K562 (cell line): Measurements from ENCODE around the gene ZNF598. TPM values are rescaled to one million over a fixed set of nuclear protein-coding genes. Genes with fewer than 3 reads are reported as not detected.

Experiments
- BCOR ChIP-seq: fragments of 450-650 bp; IDR thresholded peaks from 2 replicates; pipeline ENCODE4 v1.6.1; 2016
- BDP1 ChIP-seq: IDR thresholded peaks from 3 replicates; pipeline ENCODE4 v1.6.1; 2011; ENCODE audit not compliant: insufficient read length, insufficient read depth
- CXXC5 ChIP-seq: fragments of 250-450 bp; sonication (Bioruptor Pico); IDR thresholded peaks from 2 replicates; pipeline ENCODE4 v1.8.0; 2022; ENCODE audit warnings: inconsistent platforms, mild to moderate bottlenecking, moderate library complexity
- EGR1 ChIP-seq: fragments of 450-650 bp; conservative IDR thresholded peaks from 2 replicates; pipeline ENCODE4 v1.6.1; 2017; ENCODE audit warnings: mild to moderate bottlenecking
- GTF2F1 ChIP-seq: IDR thresholded peaks from 2 replicates; pipeline ENCODE4 v1.6.1; 2011; ENCODE audit warnings: low read depth, low read length, improper control_type of control experiment
- JUND ChIP-seq, 2 experiments: IDR thresholded peaks; 2 replicates in 1 of 2; 3 replicates in 1 of 2; pipeline ENCODE4 v1.6.1; 2011; ENCODE audit warnings: borderline replicate concordance in 2 of 2, low read depth in 2 of 2, low read length in 2 of 2, improper control_type of control experiment in 1 of 2, missing biosample characterization in 1 of 2, missing genetic modification characterization in 1 of 2, missing genetic modification reagents in 1 of 2
- KAT7 ChIP-seq: sonication (generic); formaldehyde crosslinking; IDR thresholded peaks from 2 replicates; pipeline ENCODE4 v1.8.0; 2022; ENCODE audit warnings: missing genetic modification reagents, mild to moderate bottlenecking, borderline replicate concordance
- NFE2 ChIP-seq: IDR thresholded peaks from 2 replicates; pipeline ENCODE4 v1.6.1; 2014; ENCODE audit warnings: antibody characterized with exemption, low read depth
- PHTF2 ChIP-seq: fragments of 250-450 bp; sonication (Bioruptor Pico); IDR thresholded peaks from 2 replicates; pipeline ENCODE4 v1.5.0; 2021; ENCODE audit warnings: mild to moderate bottlenecking
- PKNOX1 ChIP-seq: fragments of 450-650 bp; IDR thresholded peaks from 2 replicates; pipeline ENCODE4 v1.6.1; 2016
- RBFOX2 ChIP-seq: fragments of 200-400 bp; formaldehyde crosslinking; IDR thresholded peaks from 2 replicates; pipeline ENCODE4 v1.6.1; 2017; ENCODE audit warnings: low read depth, mild to moderate bottlenecking, low read length, moderate library complexity
- SRSF1 ChIP-seq: fragments of 200-400 bp; formaldehyde crosslinking; IDR thresholded peaks from 2 replicates; pipeline ENCODE4 v1.6.1; 2017; ENCODE audit warnings: mild to moderate bottlenecking, low read depth, low read length, moderate library complexity
- YBX1 ChIP-seq: fragments of 450-650 bp; IDR thresholded peaks from 2 replicates; pipeline ENCODE4 v1.7.1; 2016; ENCODE audit warnings: mild to moderate bottlenecking
- ZMIZ1 ChIP-seq, 2 experiments: fragments of 150-350 bp in 1 of 2; IDR thresholded peaks; 2 replicates each; pipeline ENCODE4 v1.6.1; 2012 to 2016; ENCODE audit warnings: low read depth in 2 of 2, low read length in 2 of 2, mild to moderate bottlenecking in 1 of 2, moderate library complexity in 1 of 2
- polyA plus RNA-seq, 8 experiments: library from polyadenylated mRNA; depleted of rRNA in 4 of 8; stranded (reverse) in 5 of 8; unstranded in 3 of 8; fragments of >200 nt; fragmentation: Nextera tagmentation in 2 of 8; fragmentation: Illumina TruSeq in 1 of 8; extraction: Ambion mirVana in 2 of 8; extraction: Trizol in 1 of 8; gene quantifications; 2 replicates each; pipeline versions ENCODE4 v1.2.1 to v1.2.3, GENCODE V29; 2011 to 2014; ENCODE audit warnings: inconsistent platforms in 1 of 8, missing spikeins in 1 of 8
- total RNA-seq, 7 experiments: library from RNA; depleted of rRNA in 6 of 7; stranded (reverse); fragments of >200 nt in 6 of 7; fragmentation: Illumina TruSeq in 2 of 7; extraction: Trizol in 2 of 7; gene quantifications; 2 replicates each; pipeline versions ENCODE4 v1.2.1 to v1.2.3, GENCODE V29; 2011 to 2021; ENCODE audit warnings: low replicate concordance in 1 of 7
- TF ChIP-seq, protein P1 (sequence below): fragments of 450-650 bp; IDR thresholded peaks from one replicate; pipeline ENCODE4 v1.6.1; 2018; ENCODE audit warnings: mild to moderate bottlenecking, moderate library complexity; ENCODE audit not compliant: partially characterized antibody
- TF ChIP-seq, protein P2 (sequence below): IDR thresholded peaks from 2 replicates; pipeline ENCODE4 v1.6.1; 2011; ENCODE audit not compliant: insufficient read length; ENCODE audit errors: extremely low read depth

ZNF598 gene
- total and polyA plus RNA-seq, 9 of the 15 experiments (the other 6 are each of a cell fraction or from before 2014, with no cell fraction given), result 0.11 to 115 (median 29.6) TPM

DNA sequence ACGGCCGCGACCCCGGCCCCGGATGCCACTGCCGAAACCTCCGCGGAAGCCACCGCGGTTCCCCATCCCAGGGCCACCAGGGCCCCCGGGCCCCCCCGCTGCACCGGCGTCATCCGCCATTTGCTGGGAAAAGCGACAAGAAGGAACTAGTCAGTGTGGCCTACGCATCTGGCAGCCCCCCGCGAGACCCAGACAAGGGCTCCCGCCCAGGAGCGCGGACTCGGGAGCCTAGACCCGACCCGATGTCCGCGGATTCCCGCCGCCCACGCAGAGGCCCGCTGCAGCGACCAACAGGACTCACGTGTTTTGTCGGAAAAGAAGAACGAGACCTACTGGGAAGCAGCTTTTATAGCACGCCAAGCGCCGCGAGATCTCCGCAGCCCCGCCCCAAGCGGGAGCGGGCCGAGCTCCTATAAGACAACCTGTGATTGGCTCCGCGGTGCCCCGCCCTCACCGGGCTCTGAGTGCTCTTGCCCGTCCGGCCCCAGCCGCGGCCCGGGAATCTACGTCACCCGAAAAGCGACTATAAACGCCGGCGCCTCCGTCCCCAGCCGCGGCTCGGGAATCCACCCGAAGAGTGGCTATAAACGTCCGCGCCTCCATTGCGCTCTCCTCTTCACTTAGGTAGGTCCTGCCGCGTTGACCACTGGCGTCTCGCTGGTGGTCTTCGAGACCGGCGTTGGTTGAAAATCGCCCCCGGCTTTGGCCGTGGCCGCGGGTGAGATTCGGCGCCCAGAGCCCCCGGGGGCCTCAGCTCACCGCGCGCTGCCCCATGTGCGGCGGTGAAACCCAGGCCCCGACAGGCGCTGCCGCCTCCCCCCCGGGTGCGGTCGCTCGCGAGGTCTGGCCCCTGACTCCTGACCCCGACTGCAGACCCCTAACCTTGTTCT, 44.9 kb downstream of the ZNF598 start, which contains the start of gene RPS2 (continued):
- TF ChIP-seq CXXC5 (CRISPR knock-in tag) (peak; percentile 88), YBX1 (no peak), SRSF1 (no peak; the same call in none of the 2 replicates), ZMIZ1 (IDR thresholded peaks at IDR 0.05; ENCODE audit: low read depth in 2 of 2, low read length in 2 of 2) (peak in 1 of 2 experiments; percentile 88; a peak in 2 of 4 replicates), KAT7 (CRISPR knock-in tag) (peak; percentile 42), GTF2F1 (peak; percentile 97), BDP1 (no peak), JUND (IDR thresholded peaks at IDR 0.05; ENCODE audit: borderline replicate concordance, low read depth, low read length) (0 out of 2 replicates have a peak, but pooled peaks have one; percentile 53), JUND (tag; IDR thresholded peaks at IDR 0.05; ENCODE audit: borderline replicate concordance, low read depth, low read length) (no peak), PHTF2 (CRISPR knock-in tag) (no peak), RBFOX2 (peak; percentile 99), BCOR (peak; percentile 36; the same call in 1 of the 2 replicates), EGR1 (peak; percentile 100), NFE2 (no peak), PKNOX1 (peak; percentile 55)
- TF ChIP-seq, protein P1, sequence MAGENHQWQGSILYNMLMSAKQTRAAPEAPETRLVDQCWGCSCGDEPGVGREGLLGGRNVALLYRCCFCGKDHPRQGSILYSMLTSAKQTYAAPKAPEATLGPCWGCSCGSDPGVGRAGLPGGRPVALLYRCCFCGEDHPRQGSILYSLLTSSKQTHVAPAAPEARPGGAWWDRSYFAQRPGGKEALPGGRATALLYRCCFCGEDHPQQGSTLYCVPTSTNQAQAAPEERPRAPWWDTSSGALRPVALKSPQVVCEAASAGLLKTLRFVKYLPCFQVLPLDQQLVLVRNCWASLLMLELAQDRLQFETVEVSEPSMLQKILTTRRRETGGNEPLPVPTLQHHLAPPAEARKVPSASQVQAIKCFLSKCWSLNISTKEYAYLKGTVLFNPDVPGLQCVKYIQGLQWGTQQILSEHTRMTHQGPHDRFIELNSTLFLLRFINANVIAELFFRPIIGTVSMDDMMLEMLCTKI, result no peak
- TF ChIP-seq, protein P2, sequence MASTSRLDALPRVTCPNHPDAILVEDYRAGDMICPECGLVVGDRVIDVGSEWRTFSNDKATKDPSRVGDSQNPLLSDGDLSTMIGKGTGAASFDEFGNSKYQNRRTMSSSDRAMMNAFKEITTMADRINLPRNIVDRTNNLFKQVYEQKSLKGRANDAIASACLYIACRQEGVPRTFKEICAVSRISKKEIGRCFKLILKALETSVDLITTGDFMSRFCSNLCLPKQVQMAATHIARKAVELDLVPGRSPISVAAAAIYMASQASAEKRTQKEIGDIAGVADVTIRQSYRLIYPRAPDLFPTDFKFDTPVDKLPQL, result peak; percentile 94
